22Rv1 (cell line): ENCODE measurements around the gene TARBP2.

Source experiments
- ZFX ChIP-seq: fragments of 450-650 bp; IDR thresholded peaks from 2 replicates; pipeline ENCODE4 v1.6.1; 2017; ENCODE audit warnings: antibody characterized with exemption, borderline replicate concordance
- TF ChIP-seq, protein P1 (sequence below): fragments of 450-650 bp; IDR thresholded peaks from 2 replicates; pipeline ENCODE4 v1.5.1; 2017; ENCODE audit warnings: mild to moderate bottlenecking

- TF ChIP-seq, protein P1, sequence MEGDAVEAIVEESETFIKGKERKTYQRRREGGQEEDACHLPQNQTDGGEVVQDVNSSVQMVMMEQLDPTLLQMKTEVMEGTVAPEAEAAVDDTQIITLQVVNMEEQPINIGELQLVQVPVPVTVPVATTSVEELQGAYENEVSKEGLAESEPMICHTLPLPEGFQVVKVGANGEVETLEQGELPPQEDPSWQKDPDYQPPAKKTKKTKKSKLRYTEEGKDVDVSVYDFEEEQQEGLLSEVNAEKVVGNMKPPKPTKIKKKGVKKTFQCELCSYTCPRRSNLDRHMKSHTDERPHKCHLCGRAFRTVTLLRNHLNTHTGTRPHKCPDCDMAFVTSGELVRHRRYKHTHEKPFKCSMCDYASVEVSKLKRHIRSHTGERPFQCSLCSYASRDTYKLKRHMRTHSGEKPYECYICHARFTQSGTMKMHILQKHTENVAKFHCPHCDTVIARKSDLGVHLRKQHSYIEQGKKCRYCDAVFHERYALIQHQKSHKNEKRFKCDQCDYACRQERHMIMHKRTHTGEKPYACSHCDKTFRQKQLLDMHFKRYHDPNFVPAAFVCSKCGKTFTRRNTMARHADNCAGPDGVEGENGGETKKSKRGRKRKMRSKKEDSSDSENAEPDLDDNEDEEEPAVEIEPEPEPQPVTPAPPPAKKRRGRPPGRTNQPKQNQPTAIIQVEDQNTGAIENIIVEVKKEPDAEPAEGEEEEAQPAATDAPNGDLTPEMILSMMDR = no peak
- no peak for TF ChIP-seq ZFX
Observed at GRCh38 chr12:53551889-53552291, 50.8 kb downstream of the TARBP2 start.
